Inferior parietal cortex (tissue), 1 donor: ENCODE results near the gene DENND1C.

Experiments
- DNase-seq: peaks from one replicate; pipeline ENCODE4 v3.0.0-alpha.2; 2016; ENCODE audit errors: extremely low spot score

Gene DENND1C

DNA sequence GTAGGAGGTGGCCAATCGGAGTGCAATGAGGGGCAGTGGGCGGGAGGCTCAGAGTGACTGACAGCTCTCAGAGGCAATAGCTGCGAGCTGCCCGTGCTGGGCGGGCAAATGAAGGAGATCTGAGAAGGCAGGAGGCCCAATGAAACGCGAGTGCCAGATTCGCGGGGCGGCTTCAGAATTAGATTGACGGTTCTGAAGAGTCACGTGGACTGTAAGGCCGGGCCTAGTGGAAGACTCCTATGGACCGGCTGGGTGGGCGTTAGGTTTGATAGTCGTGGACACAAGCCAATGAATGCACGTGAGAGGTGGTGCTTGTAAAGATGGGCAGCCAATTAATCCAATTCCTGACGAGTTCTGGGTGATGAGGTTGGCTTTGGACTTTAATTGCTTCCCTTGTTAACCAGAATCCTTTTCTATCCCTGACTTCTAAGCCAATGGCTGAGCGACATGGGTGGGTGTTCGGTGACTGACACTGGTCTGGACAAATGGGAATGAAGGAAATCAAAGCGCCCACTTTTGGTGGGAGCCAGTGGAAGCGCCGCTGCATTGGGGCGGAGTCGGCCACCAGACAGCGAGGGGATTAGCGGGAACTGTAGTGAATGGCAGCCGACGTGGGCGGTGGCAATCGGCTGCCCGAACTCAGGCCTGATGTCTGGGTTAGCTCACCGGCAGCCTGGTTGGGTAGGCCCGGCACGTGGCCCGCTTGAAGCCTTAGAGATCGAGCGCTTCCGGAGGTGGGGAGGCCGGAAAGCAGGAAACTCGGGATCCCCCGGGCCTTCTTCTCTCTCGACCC, 56.5 kb downstream of the DENND1C start:
- DNase-seq = peak; percentile 100

DNA sequence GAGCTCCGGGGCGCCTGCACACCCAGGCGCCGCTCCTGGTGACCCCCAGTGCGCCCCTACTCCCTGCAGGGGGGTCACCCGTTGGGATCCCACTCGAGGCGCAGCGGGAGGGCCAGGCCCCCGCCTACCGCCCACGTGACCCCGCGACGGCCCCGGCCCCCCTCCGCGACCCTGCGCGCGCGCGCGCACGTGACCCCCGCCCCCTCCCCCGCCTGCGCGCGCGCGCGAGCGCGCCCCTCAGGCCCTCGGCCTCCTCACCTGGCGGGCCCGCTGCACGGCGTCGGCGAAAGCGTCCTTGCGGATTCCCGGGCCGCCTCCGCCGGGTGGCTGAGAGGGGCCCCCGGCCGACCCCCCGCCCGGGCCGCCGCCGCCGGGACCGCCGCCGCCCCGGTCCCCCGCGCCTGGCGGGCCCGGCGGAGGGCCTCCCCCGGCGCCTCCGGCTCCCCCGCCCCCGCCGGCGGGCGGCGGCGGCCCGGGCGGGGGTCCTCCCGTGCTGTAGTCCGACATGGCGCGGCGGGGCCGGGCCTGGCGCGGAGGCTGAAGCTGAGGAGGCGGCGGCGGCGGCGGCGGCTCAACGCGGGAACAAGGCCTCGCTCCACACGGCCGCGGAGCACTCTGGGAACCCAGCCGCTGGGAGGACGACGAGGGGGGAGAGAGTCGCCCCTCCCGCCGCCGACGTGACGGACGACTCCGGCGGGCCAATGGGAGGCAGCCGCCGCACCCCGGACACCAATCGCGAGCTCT, 57.2 kb downstream of the DENND1C start, which contains the start of gene KHSRP:
TSS of gene KHSRP (minus strand) at position 617 of the 744 bp plus-strand sequence. CDS start at position 507, 110 bp downstream.
- no peak for DNase-seq

DNA sequence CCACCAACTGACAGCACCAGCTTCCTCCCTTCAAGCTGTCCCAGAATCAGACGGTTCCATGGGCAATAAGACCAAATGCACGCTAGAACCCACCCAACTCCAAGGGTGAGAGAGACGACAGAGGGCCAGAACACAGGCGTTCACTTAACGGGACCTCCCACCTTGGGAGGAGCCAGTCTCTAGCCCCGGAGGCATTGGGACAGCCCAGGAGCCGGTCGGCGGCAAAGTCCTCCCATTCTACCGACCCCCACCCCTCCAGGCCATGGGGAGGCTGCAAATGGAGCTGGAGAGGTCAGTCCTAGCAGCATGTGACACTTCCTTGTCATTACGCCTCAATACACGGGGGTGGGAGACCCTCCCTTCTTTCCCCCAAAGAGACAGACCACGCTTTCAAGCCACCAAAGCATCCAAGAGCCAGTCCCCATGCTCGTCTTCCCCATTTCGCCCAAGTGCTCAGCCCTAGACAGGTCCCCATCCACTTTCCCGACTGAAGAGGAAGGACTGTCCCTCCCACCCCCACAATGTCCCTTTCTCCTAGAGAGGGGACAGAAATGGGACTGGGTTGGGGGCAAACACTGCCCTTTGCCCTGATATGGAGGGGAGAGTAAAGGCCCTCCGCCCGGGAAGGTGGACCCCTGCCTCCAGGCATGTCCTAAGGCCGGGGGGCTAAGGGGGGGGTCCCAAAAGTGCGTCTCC, 57.9 kb downstream of the DENND1C start:
- DNase-seq = no peak

DNA sequence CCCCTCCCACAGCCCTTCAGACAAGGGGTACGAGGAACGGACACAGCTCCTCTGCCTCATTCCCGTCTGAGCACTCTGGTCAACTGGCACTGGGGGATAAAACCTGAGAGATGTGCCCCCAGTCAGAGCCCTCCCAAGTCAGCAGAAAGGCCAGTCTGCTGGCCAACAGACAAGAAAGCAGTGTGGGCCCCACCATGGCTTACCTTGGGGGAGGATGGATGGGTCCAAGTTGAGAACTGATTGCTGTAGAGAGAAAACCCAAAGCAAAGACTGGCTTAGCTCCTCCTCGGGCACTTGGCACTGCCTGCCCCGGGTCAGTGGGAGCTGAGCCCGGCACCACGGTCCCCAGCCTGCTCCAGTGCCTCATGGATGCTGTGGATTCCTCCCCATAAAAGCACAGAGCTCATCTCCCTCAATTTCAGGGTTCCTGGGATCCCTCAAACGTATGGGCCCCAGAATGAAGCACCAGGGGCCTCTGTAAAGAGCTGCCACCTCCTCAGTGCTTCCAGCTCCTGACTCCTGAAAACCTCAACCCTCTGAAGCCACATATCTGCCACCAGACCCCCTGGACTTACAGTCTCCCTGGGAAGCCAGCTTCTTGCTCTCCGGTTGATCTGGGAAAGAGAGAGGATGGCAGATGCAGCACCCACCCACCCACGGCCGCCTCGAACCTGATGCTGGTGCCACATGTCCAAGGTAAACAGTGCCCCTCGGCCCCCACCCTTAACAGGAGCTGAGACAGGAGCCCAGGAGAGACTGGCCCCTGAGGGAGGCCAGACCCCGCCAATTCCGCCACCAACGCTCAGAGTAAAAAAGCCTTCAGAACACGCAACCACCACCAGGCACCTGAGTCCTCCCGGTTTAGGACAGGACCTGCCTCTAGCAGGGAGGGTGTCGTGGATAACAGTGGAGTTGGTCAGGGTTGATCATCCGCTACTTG, 60.2 kb downstream of the DENND1C start:
- DNase-seq = no peak

DNA sequence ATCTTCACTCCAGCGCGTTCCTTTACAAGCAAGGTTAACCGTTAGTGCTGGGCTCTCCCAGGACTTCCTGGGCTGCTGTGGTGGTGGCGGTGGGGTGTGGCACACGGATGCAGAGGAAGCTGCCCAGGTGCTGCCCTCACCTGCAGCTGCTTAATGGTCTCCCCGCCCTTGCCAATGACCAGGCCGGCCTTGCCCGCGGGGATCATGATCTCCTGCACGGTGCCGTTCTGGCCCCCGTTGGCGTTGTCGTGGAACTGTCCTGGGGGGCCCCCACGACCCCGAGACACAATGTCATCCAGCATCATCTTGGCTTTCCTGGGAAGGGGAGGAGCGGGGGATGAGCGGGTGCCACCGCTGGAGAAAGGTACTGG, 63.0 kb downstream of the DENND1C start:
- no peak for DNase-seq

DNA sequence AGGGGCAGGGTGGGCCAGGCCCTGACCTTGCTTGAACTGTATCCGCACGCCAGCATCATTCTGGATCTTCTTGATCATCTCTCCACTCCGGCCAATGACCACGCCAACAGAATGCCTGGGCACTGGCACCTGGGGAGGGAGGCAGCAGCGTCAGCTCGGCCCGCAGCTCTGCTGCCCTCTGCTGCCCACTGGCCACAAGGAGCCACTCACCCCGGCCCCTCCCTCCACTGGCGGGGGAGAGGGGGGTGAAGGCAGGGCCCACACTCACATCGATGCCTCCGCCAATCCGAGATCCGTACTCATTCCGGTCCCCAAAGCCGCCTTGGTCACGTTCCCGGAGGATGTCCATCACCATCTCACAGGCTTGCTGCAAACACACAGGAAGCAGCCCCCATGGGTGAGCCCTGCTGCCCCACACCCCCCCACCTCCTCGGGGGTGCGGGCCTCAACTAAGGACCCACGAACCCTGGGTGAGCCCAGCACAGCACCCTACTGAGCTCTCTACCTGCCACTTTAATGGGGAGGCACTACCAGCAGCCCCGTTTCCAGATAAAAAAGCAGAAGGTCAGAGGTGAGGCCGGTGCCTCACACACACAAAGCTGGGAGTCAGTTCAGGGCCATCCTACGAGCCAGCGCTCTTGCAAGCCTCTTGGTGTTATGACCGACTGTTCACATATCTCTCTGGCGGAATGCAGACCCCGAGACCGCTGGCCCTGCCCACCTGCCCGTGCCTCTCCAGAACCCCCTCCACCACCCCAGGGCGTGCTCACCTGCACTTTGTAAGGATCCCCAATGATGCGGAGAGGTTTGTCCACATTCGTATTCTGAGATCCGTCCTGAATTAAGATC, 63.6 kb downstream of the DENND1C start:
- DNase-seq = no peak
